Adrenal gland (tissue), 5 donors: ENCODE measurements around the gene ITIH3.
A peak's percentile ranks its signal among the peaks of the same experiment; 100 is the strongest.

Source experiments
- CTCF ChIP-seq, 6 experiments: fragments of 450-650 bp in 4 of 6; fragments of 200-600 bp in 2 of 6; sonication (generic) in 1 of 6; IDR thresholded peaks; 1 replicate in 5 of 6; 2 replicates in 1 of 6; pipeline versions ENCODE4 v1.5.1 to v1.8.0; 2016 to 2021; ENCODE audit warnings: antibody characterized with exemption in 6 of 6, mild to moderate bottlenecking in 2 of 6, moderate library complexity in 1 of 6
- POLR2A ChIP-seq, 2 donors: fragments of 450-650 bp; IDR thresholded peaks; one replicate each; pipeline ENCODE4 v1.6.1; 2017; ENCODE audit warnings: antibody characterized with exemption in 2 of 2, mild to moderate bottlenecking in 2 of 2, moderate library complexity in 1 of 2
- donor health status: DM: no; HTN: no; CAD: no.

GRCh38 chr3:52851348-52851747 is 56.8 kb downstream of the ITIH3 start:
- TF ChIP-seq POLR2A (IDR thresholded peaks at IDR 0.05), result no peak
- peak; percentile 42 to 91 (median 82) for TF ChIP-seq CTCF (IDR thresholded peaks at IDR 0.05)
